HG03575 (cell line): ENCODE results near the gene IBTK.
"Not testable (repeated sequence)": the region's sequence is repeated elsewhere in the genome, so short reads cannot be mapped to it uniquely, and the experiment has no call there.

Source experiments
- ATAC-seq: cut with Tn5 transposase; IDR thresholded peaks from one replicate; pipeline ENCODE4 v1.9.1; 2021; ENCODE audit not compliant: unreplicated experiment, insufficient number of reproducible peaks, low FRiP score; ENCODE audit errors: extremely low read depth

IBTK gene

GRCh38 chr6:82183642-82184282, 63.8 kb downstream of the IBTK start:
- no peak for ATAC-seq

- ATAC-seq, result no peak
Observed at GRCh38 chr6:82182756-82183155, 64.8 kb downstream of the IBTK start.

GRCh38 chr6:82179415-82179814, 68.1 kb downstream of the IBTK start:
- ATAC-seq, result no peak

- ATAC-seq, result no peak
Observed at GRCh38 chr6:82178759-82179112, 68.8 kb downstream of the IBTK start.

GRCh38 chr6:82178077-82178758, 69.3 kb downstream of the IBTK start:
- no peak for ATAC-seq

GRCh38 chr6:82176616-82177015, 70.9 kb downstream of the IBTK start:
- ATAC-seq, result no peak

- ATAC-seq, result no peak
Observed at GRCh38 chr6:82172594-82172993, 75.0 kb downstream of the IBTK start.

- ATAC-seq, result no peak
Observed at GRCh38 chr6:82169138-82169876, 78.2 kb downstream of the IBTK start.

GRCh38 chr6:82166493-82166892, 81.1 kb downstream of the IBTK start:
- no peak for ATAC-seq

GRCh38 chr6:82160255-82160990, 87.1 kb downstream of the IBTK start:
- no peak for ATAC-seq

- ATAC-seq, result not testable (repeated sequence)
Observed at GRCh38 chr6:82152786-82153185, 94.8 kb downstream of the IBTK start.

GRCh38 chr6:82151147-82151546, 96.4 kb downstream of the IBTK start:
- ATAC-seq, result not testable (repeated sequence)

GRCh38 chr6:82145926-82146452, 101.6 kb downstream of the IBTK start:
- no peak for ATAC-seq

GRCh38 chr6:82144852-82145340, 102.6 kb downstream of the IBTK start:
- ATAC-seq, result no peak

GRCh38 chr6:82144007-82144851, 103.3 kb downstream of the IBTK start:
- ATAC-seq, result peak; percentile 80

GRCh38 chr6:82143041-82143481, 104.5 kb downstream of the IBTK start:
- no peak for ATAC-seq

GRCh38 chr6:82142524-82142923, 105.0 kb downstream of the IBTK start:
- no peak for ATAC-seq

GRCh38 chr6:82138075-82138791, 109.3 kb downstream of the IBTK start:
- ATAC-seq, result no peak
